Stimulated activated CD8-positive, alpha-beta memory T cell treated with anti-CD3 and anti-CD28 coated beads, Interleukin-12 subunit alpha, Interleukin-12 subunit beta, amount 100 ng/mL, for 1 hour (primary cell): Measurements from ENCODE around the gene DIPK1B.

Experiments used
- DNase-seq: peaks from one replicate; pipeline ENCODE4 v3.0.0-alpha.2; 2020; ENCODE audit warnings: low read depth

DIPK1B gene

GRCh38 chr9:136739509-136739908, 27.1 kb downstream of the DIPK1B start:
- DNase-seq: no peak

DNA sequence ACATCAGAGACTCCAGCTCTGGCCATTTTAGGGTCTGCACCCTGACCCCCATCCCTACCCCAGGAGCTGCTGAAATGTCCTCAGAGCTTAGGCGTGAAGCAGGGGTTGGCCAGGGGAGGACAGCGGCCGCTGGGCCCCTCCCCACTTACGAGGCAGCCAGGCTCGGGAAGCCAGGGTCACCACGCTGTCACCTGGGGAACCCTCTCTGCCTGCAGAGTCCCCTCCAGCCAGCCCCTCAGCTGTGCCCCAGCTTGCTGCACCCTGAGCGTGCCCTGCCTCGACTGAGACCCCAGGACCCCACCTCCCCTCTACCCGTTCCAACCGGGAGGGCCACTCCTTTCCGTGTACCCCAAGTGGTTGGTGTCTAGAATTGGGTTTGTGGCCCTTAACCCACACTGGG, 27.7 kb downstream of the DIPK1B start:
- no peak for DNase-seq

GRCh38 chr9:136740491-136740890, 28.1 kb downstream of the DIPK1B start:
- no peak for DNase-seq

- DNase-seq: no peak
These were observed 28.9 kb downstream of the DIPK1B start for GRCh38 chr9:136740971-136741882.

DNA sequence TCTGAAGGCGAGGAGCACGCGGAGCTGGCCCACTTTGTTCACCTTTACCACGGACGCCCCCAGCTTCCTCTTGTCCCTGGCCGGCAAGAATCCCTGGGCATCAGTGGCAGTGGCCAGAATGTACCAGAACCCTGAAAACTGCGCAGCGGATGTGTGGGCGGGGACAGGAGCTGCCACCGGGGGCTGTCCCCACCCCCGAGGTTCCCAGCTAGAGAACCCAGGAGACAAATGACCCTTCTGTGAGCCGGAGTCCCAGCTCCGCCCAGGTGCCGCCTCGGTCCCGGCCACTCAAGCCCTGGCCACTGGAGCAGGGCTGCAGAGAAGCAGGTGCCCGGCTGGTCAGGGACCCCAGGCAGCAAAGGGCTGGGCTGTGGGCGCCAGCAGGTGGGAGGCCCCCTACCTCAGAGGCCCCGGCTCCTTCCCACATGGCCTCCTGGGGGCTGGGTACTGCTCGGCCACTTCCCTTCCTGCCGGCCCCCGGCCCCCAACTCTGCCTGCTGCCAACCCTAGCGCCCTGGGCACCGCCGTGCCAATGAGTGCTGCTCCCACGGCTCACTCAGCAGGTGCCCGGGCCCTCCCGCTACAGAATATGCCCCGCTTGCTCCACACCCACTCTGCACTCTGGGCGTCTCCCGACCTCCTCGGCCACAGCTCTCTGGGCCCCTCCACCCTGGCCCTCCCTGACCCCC, 29.7 kb downstream of the DIPK1B start:
- no peak for DNase-seq

GRCh38 chr9:136742591-136743391, 30.4 kb downstream of the DIPK1B start, which contains the start of gene LCN10:
Gene LCN10 (minus strand): TSS chr9:136742940. CDS start chr9:136742903, 37 bp downstream.
- DNase-seq: no peak

DNA sequence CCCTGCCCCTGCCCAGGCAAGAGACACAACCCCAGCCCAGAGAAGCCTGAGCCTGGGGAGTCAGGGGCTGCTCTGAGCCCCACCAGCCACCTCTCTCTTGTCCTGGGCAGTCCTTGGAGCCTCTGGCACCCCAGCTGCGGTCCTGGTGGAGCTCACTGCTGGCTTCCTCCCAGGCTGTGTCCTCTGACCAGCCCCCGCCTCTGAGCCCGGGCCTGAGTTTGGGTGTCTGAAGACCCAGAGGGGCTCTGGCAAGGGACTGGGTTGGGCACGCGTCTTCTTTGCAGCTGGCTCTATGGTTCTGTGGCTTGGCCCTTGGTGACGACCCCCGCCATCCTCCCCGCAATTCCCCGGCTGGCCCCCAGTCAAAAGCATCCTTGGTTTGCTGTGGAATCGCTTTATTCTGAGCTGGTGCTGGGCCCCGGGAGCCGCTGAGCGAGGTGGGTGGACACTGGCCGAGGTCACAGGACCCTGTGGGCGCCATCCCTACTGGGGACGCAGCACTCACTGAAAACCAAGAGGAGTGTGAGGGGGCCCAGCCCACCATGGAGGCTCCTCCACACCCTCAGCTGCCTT, 31.4 kb downstream of the DIPK1B start:
- DNase-seq: no peak

GRCh38 chr9:136744773-136745172, 32.4 kb downstream of the DIPK1B start:
- no peak for DNase-seq

- no peak for DNase-seq
These were observed 33.2 kb downstream of the DIPK1B start for GRCh38 chr9:136745389-136746154.

- DNase-seq: no peak
These were observed 33.8 kb downstream of the DIPK1B start for GRCh38 chr9:136746155-136746490.

DNA sequence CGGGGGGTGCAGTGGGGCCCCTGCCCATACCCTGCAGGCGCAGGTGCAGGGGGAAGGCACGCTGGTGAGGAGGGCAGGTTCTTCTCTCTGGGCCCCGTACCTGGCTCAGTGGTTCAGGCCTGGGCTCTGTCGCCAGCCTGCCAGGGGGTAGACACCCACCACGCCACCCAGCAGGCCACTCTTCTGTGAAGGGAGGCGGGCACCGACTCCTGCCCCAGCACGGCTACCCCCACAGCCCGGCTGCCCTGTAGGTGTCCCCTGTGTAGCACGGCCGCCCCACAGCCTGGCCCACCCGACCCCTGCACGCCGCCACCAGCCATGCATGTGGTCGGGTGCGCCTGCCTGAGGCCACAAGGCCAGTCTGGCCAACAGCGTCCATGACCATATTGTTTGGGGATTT, 34.2 kb downstream of the DIPK1B start:
- no peak for DNase-seq

GRCh38 chr9:136747161-136748060, 35.0 kb downstream of the DIPK1B start:
- DNase-seq: no peak

GRCh38 chr9:136748201-136748600, 35.8 kb downstream of the DIPK1B start, which contains the start of gene LCN6:
Gene LCN6 (minus strand): TSS chr9:136748525. CDS start chr9:136748483, 42 bp downstream.
- no peak for DNase-seq

DNA sequence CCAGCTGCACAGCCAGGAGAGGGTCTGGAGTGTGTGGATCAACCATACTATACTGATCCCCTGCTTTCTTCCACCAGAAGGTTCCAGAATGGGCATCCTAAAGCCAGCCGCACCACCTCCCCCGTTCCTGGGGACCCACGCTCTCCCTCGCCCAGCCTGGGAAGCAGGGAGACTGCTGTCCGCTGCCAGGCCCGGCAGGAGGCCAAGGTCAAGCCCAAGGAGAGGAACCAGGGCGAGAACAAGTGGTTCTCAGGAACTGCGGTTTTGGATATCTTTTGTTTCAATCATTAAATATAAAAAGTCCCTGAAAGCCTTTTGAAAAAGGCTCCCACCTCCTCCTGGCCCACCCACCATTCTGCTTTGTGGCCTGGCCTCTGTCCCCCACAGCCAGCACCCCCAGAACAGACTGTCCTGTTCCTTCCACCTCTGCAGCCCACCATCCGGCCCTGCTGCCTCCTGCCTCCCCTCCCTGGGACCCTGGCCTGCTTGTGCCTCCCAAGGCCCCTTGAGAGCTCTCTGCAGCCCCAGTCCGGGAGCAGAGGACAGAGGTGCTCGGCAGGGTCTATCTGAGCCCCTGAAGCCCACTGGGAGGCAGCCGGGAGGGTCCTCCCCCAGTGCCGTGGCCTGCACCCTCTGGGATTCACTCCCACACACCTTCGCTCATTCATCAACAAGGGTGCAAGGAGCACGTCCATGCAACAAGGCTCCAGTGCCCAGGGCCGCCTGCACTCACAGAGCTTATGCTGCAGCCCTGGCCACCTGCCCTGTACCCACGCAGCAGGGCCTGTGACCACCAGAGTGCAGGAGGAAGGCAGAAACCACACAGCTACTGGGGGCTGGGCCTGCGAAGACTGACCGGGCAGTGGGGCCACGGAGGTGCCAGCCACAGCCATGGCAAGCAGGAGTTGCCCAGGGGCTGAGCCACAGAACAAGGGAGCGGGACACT, 36.6 kb downstream of the DIPK1B start:
- DNase-seq: no peak

GRCh38 chr9:136750526-136750925, 38.2 kb downstream of the DIPK1B start:
- no peak for DNase-seq

GRCh38 chr9:136751244-136751643, 38.9 kb downstream of the DIPK1B start:
- no peak for DNase-seq

GRCh38 chr9:136751814-136752213, 39.4 kb downstream of the DIPK1B start:
- DNase-seq: no peak

DNA sequence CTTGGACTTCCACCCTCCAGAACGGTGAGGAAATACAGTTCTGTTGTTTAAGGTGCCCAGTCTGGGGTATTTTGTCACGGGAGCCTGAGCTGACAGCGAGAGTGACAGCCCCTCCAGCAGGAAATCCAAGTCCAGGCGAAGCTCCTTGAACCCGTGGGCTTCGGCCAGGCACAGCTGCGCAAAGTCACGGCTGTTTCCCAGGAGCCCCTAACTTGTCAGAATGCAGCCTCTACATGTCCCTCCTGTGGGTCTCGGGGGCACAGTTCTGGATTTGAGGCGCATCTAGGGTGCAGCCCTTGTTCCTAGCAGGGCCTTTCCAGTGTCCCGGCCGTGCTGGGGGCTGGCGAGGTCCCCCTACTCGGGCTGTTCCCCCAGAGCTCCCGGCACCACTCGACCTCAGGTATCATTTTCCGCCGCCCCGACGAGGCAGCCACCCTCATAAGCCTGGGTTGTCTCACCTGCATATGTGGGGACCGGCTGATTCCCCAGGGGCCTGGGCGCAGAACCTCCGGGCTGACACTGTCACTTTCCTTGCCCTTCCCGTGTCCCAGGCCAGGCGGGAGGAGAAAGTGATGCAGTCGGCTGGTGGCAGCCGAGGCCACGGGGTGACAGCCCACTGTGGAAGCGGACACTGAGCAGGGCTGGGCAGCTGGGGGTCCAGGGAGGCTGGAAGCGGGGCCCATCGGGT, 41.1 kb downstream of the DIPK1B start:
- no peak for DNase-seq
